ENCODE data around the gene REV1. TPM values are rescaled to one million over a fixed set of nuclear protein-coding genes. Genes with fewer than 3 reads are reported as not detected.
A peak's percentile ranks its signal among the peaks of the same experiment; 100 is the strongest.

Gene REV1
- total RNA-seq, 1 donor from 2014 or later: 51.9 TPM

- DNase-seq (ENCODE audit: low spot score): no peak
- Histone ChIP-seq H3K4me2 (no peak overlapping the region), H3F3A (ENCODE audit: low read depth) (peaks cover 9% of the 10 kb centered on the region), H3K79me2 (ENCODE audit: low read depth) (no peaks in the 10 kb centered on the region), H3K9ac (no peak overlapping the region), H3K9me3 (ENCODE audit: low read depth) (no peaks in the 10 kb centered on the region), H4K20me1 (ENCODE audit: low read depth) (peaks cover 19% of the 10 kb centered on the region), H3K27ac (no peak overlapping the region), H3K36me3 (peaks cover 17% of the 10 kb centered on the region), H3K27me3 (no peaks in the 10 kb centered on the region), H2AFZ (replicated peaks) (no peak overlapping the region), H3K4me1 (no peaks in the 10 kb centered on the region), H3K4me3 (no peak overlapping the region)
- H3K27me3 Mint-ChIP-seq (ENCODE audit: insufficient read depth, low read depth): peaks cover 6% of the 10 kb centered on the region
- H3K36me3 Mint-ChIP-seq: peaks cover 27% of the 10 kb centered on the region
- peaks cover 23% of the 10 kb centered on the region for H3K4me1 Mint-ChIP-seq
- H3K9me3 Mint-ChIP-seq: no peaks in the 10 kb centered on the region
- H3K27ac Mint-ChIP-seq: no peak overlapping the region
- H3K4me3 Mint-ChIP-seq: no peak overlapping the region
- TF ChIP-seq CTCF (IDR thresholded peaks at IDR 0.05): no peak
- no peak for TF ChIP-seq EZH2phosphoT487 (IDR thresholded peaks at IDR 0.05)
- no peak for TF ChIP-seq EZH2 (IDR thresholded peaks at IDR 0.05)
Measured at GRCh38 chr2:99404797-99405669, 84.8 kb downstream of the REV1 start.

- no peaks in the 10 kb centered on the region for H3K9me3 Mint-ChIP-seq
- H3K4me1 Mint-ChIP-seq: peaks cover 23% of the 10 kb centered on the region
- peaks cover 30% of the 10 kb centered on the region for H3K36me3 Mint-ChIP-seq
- no peak overlapping the region for H3K27ac Mint-ChIP-seq
- Histone ChIP-seq H3K4me1 (no peaks in the 10 kb centered on the region), H3K4me2 (no peak overlapping the region), H3K4me3 (no peak overlapping the region), H3K79me2 (ENCODE audit: low read depth) (no peaks in the 10 kb centered on the region), H3K27me3 (no peaks in the 10 kb centered on the region), H4K20me1 (ENCODE audit: low read depth) (peaks cover 19% of the 10 kb centered on the region), H3F3A (ENCODE audit: low read depth) (peaks cover 13% of the 10 kb centered on the region), H3K9me3 (ENCODE audit: low read depth) (no peaks in the 10 kb centered on the region), H2AFZ (replicated peaks) (no peak overlapping the region), H3K27ac (no peak overlapping the region), H3K9ac (no peak overlapping the region), H3K36me3 (peaks cover 22% of the 10 kb centered on the region)
- TF ChIP-seq CTCF (IDR thresholded peaks at IDR 0.05): no peak
- TF ChIP-seq EZH2 (IDR thresholded peaks at IDR 0.05): no peak
- no peak for TF ChIP-seq EZH2phosphoT487 (IDR thresholded peaks at IDR 0.05)
- peaks cover 6% of the 10 kb centered on the region for H3K27me3 Mint-ChIP-seq (ENCODE audit: insufficient read depth, low read depth)
- peak overlapping the region; percentile 5 for H3K4me3 Mint-ChIP-seq
- DNase-seq (ENCODE audit: low spot score): peak; percentile 2
Measured at GRCh38 chr2:99404039-99404796, 85.6 kb downstream of the REV1 start.

- no peak overlapping the region for H3K27ac Mint-ChIP-seq
- no peak for TF ChIP-seq CTCF (IDR thresholded peaks at IDR 0.05)
- TF ChIP-seq EZH2 (IDR thresholded peaks at IDR 0.05): no peak
- TF ChIP-seq EZH2phosphoT487 (IDR thresholded peaks at IDR 0.05): no peak
- Histone ChIP-seq H3K4me3 (no peak overlapping the region), H3K4me2 (no peak overlapping the region), H3K27ac (no peak overlapping the region), H3K79me2 (ENCODE audit: low read depth) (no peaks in the 10 kb centered on the region), H3F3A (ENCODE audit: low read depth) (peaks cover 15% of the 10 kb centered on the region), H3K9me3 (ENCODE audit: low read depth) (no peaks in the 10 kb centered on the region), H2AFZ (replicated peaks) (no peak overlapping the region), H3K27me3 (no peaks in the 10 kb centered on the region), H3K9ac (no peak overlapping the region), H4K20me1 (ENCODE audit: low read depth) (peaks cover 19% of the 10 kb centered on the region), H3K36me3 (peaks cover 28% of the 10 kb centered on the region), H3K4me1 (no peaks in the 10 kb centered on the region)
- H3K9me3 Mint-ChIP-seq: no peaks in the 10 kb centered on the region
- H3K4me3 Mint-ChIP-seq: no peak overlapping the region
- H3K4me1 Mint-ChIP-seq: peaks cover 23% of the 10 kb centered on the region
- peaks cover 36% of the 10 kb centered on the region for H3K36me3 Mint-ChIP-seq
- no peak for DNase-seq (ENCODE audit: low spot score)
- peaks cover 6% of the 10 kb centered on the region for H3K27me3 Mint-ChIP-seq (ENCODE audit: insufficient read depth, low read depth)
Measured at GRCh38 chr2:99403524-99403923, 86.3 kb downstream of the REV1 start.
